Suppressor macrophage treated with lipopolysaccharide for 1 hour (primary cell): Measurements from ENCODE around the gene GRAP2.

Experiments used
- DNase-seq, 3 donors: peaks; one replicate each; pipeline ENCODE4 v3.0.0-alpha.2; 2020 to 2022

The GRAP2 gene

GRCh38 chr22:39925909-39926679 lies 25.2 kb downstream of the GRAP2 start:
- DNase-seq, result peak; percentile 31 to 51 (median 45)

DNA sequence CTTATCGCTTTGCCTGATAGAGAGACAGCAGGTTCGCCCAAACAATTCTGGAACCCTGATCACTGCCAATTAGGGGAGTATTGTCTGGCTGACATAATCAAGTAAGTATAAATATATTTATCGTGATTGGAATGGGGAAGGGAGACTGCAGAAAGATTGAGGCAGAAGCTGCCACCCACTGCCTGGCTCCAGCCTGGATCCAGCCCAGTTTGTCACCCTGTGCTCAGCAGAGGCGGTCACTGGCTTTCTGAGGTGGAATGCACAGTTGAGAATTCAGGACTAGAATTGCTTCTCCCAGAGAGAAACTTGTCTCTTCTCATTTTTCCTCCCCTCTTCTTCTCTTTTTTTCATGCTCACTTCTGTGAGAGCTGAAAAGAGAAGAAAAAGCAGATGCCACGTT lies 25.9 kb downstream of the GRAP2 start:
- no peak for DNase-seq

DNA sequence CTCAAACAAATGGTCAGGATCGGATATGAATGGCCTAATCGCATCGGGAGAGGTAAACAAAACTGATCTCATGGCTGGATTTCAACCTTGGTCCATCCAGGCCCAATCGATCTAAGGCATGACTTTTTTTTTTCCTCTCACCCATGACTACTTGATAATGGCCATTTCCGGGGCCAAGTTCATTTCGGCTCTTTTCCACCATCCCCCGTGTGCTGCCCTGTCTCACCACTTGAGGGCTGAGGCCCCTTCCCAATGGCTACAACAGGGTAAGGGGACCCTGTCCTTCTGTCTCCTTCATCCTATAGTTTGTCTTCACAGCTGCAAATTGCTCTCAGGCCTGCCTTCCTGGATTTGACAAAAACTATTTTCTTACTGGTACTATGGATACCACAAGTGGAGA lies 26.7 kb downstream of the GRAP2 start:
- DNase-seq, result no peak

DNA sequence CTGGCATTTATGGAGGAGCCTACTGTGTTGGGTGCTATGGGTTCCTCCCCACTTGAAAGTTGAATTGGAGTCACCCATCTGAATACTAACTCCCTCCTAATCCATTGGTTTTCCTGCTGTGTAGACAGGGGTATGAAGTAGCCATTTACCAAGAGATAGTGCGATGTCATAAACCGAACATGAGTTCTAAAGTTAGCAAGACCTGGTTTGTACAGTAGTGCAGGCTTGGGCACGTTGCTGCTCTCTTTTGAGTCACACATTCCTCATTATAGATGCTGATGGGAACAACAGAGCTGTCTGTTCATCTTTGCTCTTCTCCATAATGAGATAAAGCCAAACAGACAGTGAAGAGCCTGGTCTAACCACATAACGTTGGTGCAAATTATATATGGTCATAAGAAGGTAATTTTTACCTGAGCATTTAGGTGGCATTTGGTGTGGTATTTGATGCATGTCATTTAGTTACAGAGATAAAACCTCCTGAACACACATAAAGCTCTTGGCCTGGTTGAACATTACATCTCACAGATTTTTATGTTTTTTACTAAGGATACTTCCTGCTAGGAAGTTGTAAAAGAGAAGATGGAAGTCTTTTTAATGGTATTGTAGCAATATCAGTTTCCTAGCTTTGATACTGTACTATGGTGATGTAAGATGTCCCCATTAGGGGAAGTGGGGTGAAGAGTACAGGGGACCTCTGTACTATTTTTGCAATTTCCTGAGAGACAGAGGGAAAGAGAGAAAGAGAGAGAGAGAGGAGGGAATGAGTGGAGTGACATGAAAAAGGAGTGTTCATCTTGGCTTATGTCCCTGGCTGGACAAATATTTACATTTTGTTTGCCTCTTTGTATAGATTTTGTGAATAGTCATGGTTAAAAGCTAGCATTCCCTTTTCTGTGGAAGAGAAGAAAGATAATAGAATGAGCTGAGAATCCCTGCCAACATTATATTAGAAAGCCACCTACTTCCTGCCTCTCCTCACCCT lies 27.9 kb downstream of the GRAP2 start:
- DNase-seq, result no peak

GRCh38 chr22:39931251-39931650 lies 30.4 kb downstream of the GRAP2 start:
- DNase-seq, result no peak

DNA sequence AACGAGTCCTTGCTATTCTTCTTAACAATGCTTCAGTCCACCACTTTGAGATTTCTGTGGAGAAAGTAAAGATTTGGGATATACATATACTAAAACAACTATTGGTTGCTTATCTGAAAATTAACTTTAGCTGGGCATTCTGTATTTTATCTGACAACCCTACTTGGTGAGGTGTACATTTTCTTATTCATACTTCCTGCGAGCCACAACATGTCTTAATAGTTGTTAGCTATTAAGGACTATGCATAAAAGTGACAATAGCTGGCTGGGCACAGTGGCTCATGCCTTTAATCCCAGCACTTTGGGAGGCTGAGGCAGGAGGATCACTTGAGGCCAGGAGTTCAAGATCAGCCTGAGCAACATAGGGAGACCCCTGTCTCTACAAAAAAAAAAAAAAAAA lies 31.3 kb downstream of the GRAP2 start:
- DNase-seq, result no peak

DNA sequence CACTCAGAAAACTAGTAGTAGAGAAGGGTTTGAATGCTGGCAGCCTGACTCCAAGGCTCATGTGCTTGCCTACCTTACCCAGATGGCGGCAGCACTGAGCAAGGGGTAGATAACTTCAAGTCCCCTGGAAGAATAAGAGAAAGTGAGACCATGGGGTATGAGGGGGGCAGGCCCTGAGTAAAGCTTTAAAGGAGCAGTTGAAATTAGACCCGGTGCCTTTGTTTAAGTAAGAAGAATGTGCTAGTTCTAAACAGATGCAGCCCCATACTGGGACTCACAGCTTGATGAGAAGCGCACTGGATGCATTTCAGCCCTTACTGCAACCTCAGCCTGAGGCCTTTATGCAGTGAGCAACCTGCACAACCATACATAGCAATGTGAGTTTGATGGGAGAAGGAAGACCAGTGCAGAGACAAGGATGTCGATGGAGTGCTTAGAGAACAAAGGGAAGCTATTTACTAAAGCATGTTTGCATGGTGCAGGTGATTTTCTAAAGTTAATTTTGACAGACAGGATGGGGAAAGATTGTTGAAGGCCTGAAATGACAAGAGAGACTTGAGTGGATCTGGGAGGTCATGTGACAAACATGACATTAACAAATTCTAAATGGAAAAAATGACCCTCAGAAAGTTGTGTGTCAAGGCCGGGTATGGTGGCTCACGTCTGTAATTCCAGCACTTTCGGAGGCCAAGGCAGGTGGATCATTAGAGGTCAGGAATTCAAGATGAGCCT lies 32.2 kb downstream of the GRAP2 start:
- peak; percentile 52 to 66 (median 55) for DNase-seq

GRCh38 chr22:39933741-39934140 lies 32.9 kb downstream of the GRAP2 start:
- DNase-seq, result no peak

- DNase-seq, result no peak
These were observed 34.2 kb downstream of the GRAP2 start for GRCh38 chr22:39935116-39935515.

DNA sequence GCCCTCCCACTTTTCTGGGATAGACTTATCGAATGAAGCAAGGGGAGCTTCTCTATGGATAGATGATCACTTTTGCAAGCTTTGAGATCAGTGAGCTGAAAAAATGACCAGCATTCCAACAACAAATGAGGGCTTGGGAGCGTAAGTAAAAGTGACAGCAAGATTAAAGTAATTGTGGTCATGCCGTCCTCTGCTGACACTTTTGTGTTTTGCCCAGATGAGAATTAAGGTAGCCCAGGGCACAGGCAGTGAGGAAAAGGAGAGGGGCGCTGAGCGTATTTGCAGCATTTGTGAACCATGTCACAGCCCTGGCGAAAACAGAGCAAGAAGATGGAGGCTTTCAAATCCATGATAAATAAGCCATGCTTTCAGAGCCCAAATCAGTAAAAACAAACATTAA lies 34.7 kb downstream of the GRAP2 start:
- no peak for DNase-seq

DNA sequence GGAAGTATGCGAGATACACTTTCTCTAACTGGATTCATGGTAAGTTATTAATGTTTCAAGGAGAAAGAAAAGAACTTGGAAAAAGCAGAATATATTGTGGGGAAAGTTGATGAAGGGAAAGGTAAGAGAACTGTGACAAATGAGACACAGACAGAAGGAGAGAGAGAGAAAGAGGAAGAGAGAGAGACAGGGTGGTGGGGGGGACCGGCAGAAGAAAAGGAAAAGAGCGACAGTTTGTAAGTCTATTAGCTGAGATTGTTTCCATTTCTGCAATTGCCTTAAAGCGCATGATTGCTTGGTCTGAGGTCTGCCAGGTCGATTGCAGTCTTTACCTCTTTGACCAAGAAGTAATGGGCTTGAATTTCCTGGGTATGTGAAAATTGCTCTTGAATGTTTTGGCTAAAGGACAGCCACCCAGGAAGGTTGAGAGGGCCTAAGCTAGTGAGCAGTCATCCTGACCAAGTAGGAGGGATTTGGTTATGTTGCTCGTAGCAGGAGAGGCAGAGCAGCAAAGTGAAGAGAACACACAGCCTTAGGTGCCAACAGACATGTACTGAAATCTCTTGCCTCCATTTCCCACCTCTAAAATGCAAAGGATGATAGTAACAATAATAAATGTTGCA lies 35.8 kb downstream of the GRAP2 start:
- DNase-seq, result no peak

GRCh38 chr22:39937906-39938305 lies 37.0 kb downstream of the GRAP2 start:
- DNase-seq, result no peak

- no peak for DNase-seq
These were observed 37.7 kb downstream of the GRAP2 start for GRCh38 chr22:39938509-39939111.

GRCh38 chr22:39939830-39940229 lies 38.9 kb downstream of the GRAP2 start:
- no peak for DNase-seq

GRCh38 chr22:39940757-39941305 lies 39.9 kb downstream of the GRAP2 start:
- no peak for DNase-seq

- no peak for DNase-seq
These were observed 40.7 kb downstream of the GRAP2 start for GRCh38 chr22:39941601-39942000.

GRCh38 chr22:39942439-39943230 lies 41.8 kb downstream of the GRAP2 start:
- peak in 1 of 3 donors; percentile 24 for DNase-seq

DNA sequence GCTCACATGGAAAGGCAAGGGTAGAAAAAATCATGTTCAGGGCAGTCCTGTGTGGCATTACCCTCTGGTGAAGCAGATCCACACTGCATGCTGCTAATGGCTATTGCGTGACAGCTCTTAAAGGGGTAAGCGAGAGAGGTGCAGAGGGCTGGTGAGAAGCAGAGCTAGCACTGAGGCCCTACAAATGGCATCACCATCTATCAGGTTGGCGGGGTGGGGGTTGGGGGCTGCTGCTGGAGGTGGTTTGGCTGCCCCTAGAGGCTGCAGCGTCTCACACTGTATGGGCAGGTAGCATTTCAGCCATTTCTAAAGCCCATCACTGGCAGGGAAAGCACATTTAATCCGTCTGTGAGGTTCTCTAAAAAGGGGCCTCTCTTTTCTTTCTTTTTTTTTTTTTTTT lies 42.5 kb downstream of the GRAP2 start:
- DNase-seq, result no peak

DNA sequence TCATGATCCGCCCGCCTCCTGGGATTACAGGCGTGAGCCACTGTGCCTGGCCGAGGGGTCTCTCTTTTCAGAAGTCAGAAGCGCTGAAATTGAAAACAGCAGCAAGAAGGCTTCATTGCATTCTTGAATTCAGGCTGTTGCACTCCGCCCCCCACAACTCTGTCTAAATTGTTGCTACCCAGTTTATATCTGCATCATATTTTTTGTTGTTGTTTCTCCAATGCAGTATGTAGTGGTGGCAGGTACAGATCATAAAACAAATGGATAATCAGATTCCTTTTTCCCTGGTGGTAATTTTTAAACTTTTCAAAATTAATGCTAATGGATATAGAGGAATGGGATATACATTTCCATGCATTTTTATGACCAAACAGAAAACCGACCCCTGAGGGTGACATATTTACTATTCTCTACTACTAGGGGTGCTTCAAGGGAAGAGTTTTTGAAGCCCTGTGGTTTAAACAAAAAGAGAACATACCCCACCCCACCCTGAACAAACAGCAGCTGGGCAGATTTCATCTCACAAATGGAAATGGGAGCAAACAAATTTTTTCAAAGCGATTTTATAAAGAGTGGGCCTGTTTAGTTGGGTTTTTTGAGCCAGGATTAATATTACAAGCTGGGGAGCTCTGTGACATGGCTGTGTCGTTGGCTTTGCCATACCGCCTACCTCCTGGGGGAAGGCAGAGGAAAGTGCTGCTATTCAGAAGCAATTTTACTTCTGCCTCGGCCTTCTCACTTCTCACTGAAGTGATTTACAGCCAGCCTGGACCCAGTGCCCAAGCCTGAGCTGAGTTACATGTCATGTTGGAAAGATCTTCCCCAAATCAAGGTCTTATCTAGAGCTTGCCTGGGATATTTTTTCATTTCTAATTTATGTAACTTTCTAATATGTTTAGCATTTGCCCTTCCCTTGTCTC lies 43.3 kb downstream of the GRAP2 start:
- no peak for DNase-seq

GRCh38 chr22:39946126-39946502 lies 45.2 kb downstream of the GRAP2 start:
- DNase-seq, result no peak
